Measurements from ENCODE around the gene FER. TPM values are rescaled to one million over a fixed set of nuclear protein-coding genes. Genes with fewer than 3 reads are reported as not detected.

Gene FER
- polyA plus RNA-seq, 1 of the 3 experiments (the other 2 are of a cell fraction) = 1.8 TPM

GRCh38 chr5:108707141-108707540 is 40.6 kb upstream of the FER start:
- H3K27me3 ChIP-seq (ENCODE audit: insufficient read depth) = no peaks in the 10 kb centered on the region
- no peak for TF ChIP-seq SMC3 (IDR thresholded peaks at IDR 0.05; ENCODE audit: low read depth, low read length)
- TF ChIP-seq NRF1 (IDR thresholded peaks at IDR 0.05; ENCODE audit: low read depth, low read length) = no peak
- TF ChIP-seq IRF3 (IDR thresholded peaks at IDR 0.05; ENCODE audit: low read depth, low read length) = no peak
- TF ChIP-seq MAX (IDR thresholded peaks at IDR 0.05; ENCODE audit: low read depth) = no peak
- no peak for TF ChIP-seq CHD2 (IDR thresholded peaks at IDR 0.05; ENCODE audit: low read length, partially characterized antibody)
- TF ChIP-seq YY1 (IDR thresholded peaks at IDR 0.05; ENCODE audit: low read depth) = no peak
- TF ChIP-seq SIN3A (IDR thresholded peaks at IDR 0.05; ENCODE audit: borderline replicate concordance, low read depth, low read length) = no peak
- TF ChIP-seq FOXJ3 (CRISPR knock-in tag; IDR thresholded peaks at IDR 0.05) = no peak
- no peak for TF ChIP-seq RAD21 (IDR thresholded peaks at IDR 0.05; ENCODE audit: low read length)
- no peak for TF ChIP-seq NFIC (IDR thresholded peaks at IDR 0.05; ENCODE audit: borderline replicate concordance)
- TF ChIP-seq EP300 (IDR thresholded peaks at IDR 0.05; ENCODE audit: borderline replicate concordance in 1 of 2, low read depth in 1 of 2, low read length in 1 of 2) = no peak
- no peak for TF ChIP-seq USF2 (IDR thresholded peaks at IDR 0.05; ENCODE audit: borderline replicate concordance, low read depth, low read length)
- TF ChIP-seq TAF1 (IDR thresholded peaks at IDR 0.05; ENCODE audit: borderline replicate concordance, low read depth, low read length) = no peak
- no peak for TF ChIP-seq REST (IDR thresholded peaks at IDR 0.05; ENCODE audit: low read depth, low read length)
- no peak for TF ChIP-seq RFX5 (IDR thresholded peaks at IDR 0.05; ENCODE audit: low read length)
- TF ChIP-seq MEF2A (IDR thresholded peaks at IDR 0.05; ENCODE audit: borderline replicate concordance, low read depth) = no peak
- no peak for TF ChIP-seq POLR2AphosphoS5 (IDR thresholded peaks at IDR 0.05; ENCODE audit: low read depth, low read length)
- no peak overlapping the region for H3K27ac ChIP-seq (ENCODE audit: low read depth in 2 of 2, low read length in 1 of 2)
- no peaks in the 10 kb centered on the region for H3K9me2 ChIP-seq
- no peaks in the 10 kb centered on the region for H3K4me1 ChIP-seq (ENCODE audit: control insufficient read depth in 1 of 2, insufficient read depth in 2 of 2, low read depth in 1 of 2, low read length in 1 of 2)
- H4K20me1 ChIP-seq (ENCODE audit: insufficient read depth) = no peaks in the 10 kb centered on the region
- no peak overlapping the region for H3K9ac ChIP-seq
- ChIA-PET POLR2A (no interaction called here), CTCF (no interaction called here)
- no peak for DNase-seq
- no peaks in the 10 kb centered on the region for H3K36me3 ChIP-seq (replicated peaks in 1 of 2; ENCODE audit: control insufficient read depth in 1 of 2, insufficient read depth in 2 of 2, low read length in 1 of 2)
- H3K9me3 ChIP-seq = no peaks in the 10 kb centered on the region
- WGBS (ENCODE audit: low lambda C conversion rate) = 92% methylated on average over 7 of the region's 8 CpGs
- H3K79me2 ChIP-seq (ENCODE audit: insufficient read depth) = no peaks in the 10 kb centered on the region
- H2AFZ ChIP-seq (ENCODE audit: low read depth) = no peak overlapping the region
- H3K4me2 ChIP-seq = no peak overlapping the region
- no peak overlapping the region for H3K4me3 ChIP-seq (ENCODE audit: low read depth in 2 of 2, low read length in 1 of 2)
- no peaks in the 10 kb centered on the region for H3F3A ChIP-seq (replicated peaks; ENCODE audit: insufficient read depth)
